Vagina (tissue), 2 donors: ENCODE data around the gene LGMN.

Source experiments
- POLR2A ChIP-seq, 2 donors: fragments of 450-650 bp; IDR thresholded peaks; one replicate each; pipeline ENCODE4 v1.6.1; 2017; ENCODE audit warnings: antibody characterized with exemption in 2 of 2, mild to moderate bottlenecking in 2 of 2, moderate library complexity in 2 of 2
- POLR2AphosphoS5 ChIP-seq, 2 donors: sonication (generic); formaldehyde crosslinking; IDR thresholded peaks; one replicate each; pipeline ENCODE4 v1.9.0; 2017; ENCODE audit warnings: antibody characterized with exemption in 2 of 2, mild to moderate bottlenecking in 2 of 2, low read depth in 1 of 2; ENCODE audit not compliant: insufficient read depth in 1 of 2
- TF ChIP-seq, protein P1 (sequence below), 3 experiments: fragments of 450-650 bp in 2 of 3; fragments of 200-600 bp in 1 of 3; sonication (generic) in 1 of 3; IDR thresholded peaks; one replicate each; pipeline ENCODE4 v1.5.1; 2017 to 2019; ENCODE audit warnings: antibody characterized with exemption in 3 of 3, mild to moderate bottlenecking in 2 of 3, moderate library complexity in 2 of 3

GRCh38 chr14:92684801-92685560 lies 63.4 kb downstream of the LGMN start:
- TF ChIP-seq POLR2AphosphoS5 (IDR thresholded peaks at IDR 0.05; ENCODE audit: insufficient read depth in 1 of 2, low read depth in 1 of 2) (no peak), POLR2A (IDR thresholded peaks at IDR 0.05) (no peak)
- TF ChIP-seq, protein P1, sequence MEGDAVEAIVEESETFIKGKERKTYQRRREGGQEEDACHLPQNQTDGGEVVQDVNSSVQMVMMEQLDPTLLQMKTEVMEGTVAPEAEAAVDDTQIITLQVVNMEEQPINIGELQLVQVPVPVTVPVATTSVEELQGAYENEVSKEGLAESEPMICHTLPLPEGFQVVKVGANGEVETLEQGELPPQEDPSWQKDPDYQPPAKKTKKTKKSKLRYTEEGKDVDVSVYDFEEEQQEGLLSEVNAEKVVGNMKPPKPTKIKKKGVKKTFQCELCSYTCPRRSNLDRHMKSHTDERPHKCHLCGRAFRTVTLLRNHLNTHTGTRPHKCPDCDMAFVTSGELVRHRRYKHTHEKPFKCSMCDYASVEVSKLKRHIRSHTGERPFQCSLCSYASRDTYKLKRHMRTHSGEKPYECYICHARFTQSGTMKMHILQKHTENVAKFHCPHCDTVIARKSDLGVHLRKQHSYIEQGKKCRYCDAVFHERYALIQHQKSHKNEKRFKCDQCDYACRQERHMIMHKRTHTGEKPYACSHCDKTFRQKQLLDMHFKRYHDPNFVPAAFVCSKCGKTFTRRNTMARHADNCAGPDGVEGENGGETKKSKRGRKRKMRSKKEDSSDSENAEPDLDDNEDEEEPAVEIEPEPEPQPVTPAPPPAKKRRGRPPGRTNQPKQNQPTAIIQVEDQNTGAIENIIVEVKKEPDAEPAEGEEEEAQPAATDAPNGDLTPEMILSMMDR (IDR thresholded peaks at IDR 0.05) = no peak
